Measurements from ENCODE around the gene SPG21.

The SPG21 gene

DNA sequence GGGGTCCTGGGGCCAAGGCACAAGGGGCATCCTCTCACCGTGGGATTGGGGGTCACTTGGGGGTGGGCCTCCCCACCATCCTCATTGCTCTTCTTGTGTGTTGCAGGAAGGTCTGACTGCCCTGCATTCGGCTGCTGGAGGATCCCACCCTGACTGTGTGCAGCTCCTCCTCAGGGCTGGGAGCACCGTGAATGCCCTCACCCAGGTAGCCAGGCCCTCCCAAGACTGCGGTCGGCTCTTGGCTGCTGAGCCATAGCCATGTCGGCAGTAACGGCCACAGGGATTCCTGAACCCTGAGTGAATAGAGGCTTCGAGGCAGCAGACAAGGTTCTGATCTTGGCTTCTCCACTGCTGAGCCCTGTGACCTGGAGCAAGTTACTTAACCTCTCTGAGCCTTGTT, 58.3 kb downstream of the SPG21 start:
- DNase-seq: no peak

DNA sequence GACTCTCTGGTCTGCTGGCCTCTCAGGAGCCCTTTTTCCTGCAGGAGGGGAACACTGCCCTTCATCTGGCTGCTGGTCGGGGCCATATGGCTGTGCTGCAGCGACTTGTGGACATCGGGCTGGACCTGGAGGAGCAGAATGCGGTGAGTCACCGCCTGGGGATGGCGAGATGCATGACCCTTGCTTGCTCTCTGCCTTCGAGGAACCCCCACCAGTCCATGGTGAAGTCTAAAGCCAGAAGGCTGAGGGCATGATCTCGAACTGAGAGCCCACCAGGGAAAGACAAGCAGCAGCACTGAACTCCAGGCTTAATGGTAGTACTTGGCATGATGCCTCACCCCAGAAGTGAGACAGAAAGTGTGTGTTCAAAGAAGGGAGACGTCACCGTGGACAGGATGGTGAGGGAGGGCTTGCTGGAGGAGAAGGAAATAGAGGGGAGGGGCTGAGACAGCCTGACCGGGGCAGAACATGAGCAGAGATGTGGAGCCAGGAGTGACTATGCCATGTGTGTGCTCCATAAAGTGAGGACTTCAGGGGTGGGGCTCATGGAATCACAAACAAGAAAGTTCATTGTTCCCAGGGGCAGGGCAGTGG, 58.8 kb downstream of the SPG21 start:
- peak; percentile 15 for DNase-seq

- DNase-seq: no peak
Observed at GRCh38 chr15:64930019-64930652, 59.6 kb downstream of the SPG21 start.

- DNase-seq: no peak
Observed at GRCh38 chr15:64928626-64929220, 61.0 kb downstream of the SPG21 start.

GRCh38 chr15:64926661-64927060, 63.1 kb downstream of the SPG21 start:
- DNase-seq: no peak

- DNase-seq: peak; percentile 17
Observed at GRCh38 chr15:64925335-64926330, 64.1 kb downstream of the SPG21 start.

DNA sequence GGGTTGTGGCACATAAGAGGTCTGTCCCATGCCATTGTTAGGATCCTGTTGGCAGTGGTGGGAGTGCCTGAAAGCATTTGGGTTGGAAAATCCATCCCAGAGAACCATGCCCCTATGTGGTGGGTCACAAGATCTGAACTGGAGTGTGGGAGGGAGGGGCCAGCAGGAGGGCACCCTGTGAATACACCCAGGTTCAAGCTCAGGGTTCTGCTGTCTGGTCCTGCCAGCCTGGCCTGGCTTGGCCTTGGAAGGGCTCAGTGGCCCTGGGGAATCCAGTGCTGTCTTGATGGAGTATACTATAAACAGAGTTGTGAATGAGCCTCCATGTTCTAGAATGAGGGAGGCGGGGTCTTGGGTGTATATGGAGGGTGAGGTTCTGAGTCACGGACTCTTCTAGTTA, 66.2 kb downstream of the SPG21 start:
- DNase-seq: no peak

- no peak for DNase-seq
Observed at GRCh38 chr15:64921711-64922110, 68.0 kb downstream of the SPG21 start.

DNA sequence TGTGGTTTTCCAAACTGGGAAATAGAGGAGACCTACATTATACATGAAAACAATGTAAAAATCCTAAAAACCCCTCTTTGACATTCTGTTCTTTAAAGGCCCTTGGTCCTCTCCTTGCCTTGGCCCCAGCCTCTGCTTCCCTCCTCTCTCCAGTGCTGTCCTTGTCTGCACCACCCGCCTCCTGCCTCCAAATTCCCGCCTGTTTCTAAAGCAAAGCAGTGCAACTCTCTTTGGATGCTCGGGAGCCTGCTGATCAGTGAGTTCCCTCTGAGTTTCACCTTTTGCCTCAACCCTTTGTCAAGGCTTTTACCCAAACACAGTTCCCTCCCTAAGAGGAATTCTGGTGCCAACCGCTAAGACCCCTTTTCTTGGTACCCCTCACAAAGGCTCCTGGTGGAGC, 70.0 kb downstream of the SPG21 start:
- no peak for DNase-seq

GRCh38 chr15:64917211-64917610, 72.5 kb downstream of the SPG21 start:
- DNase-seq: no peak

- DNase-seq: no peak
Observed at GRCh38 chr15:64916365-64916764, 73.3 kb downstream of the SPG21 start.

GRCh38 chr15:64915518-64916227, 74.0 kb downstream of the SPG21 start:
- DNase-seq: no peak
